OCI-LY1 (cell line): Measurements from ENCODE around the gene HOXD3.

Source experiments
- H2AFZ ChIP-seq: fragments of 200-600 bp; sonication (generic), shearing (Covaris generic); 2 replicates; pipeline ENCODE4 v1.6.0; 2014; ENCODE audit warnings: antibody characterized with exemption, mild to moderate bottlenecking, low read length
- H3F3A ChIP-seq: fragments of 200-600 bp; sonication (generic), shearing (Covaris generic); 2 replicates; pipeline ENCODE4 v1.6.0; 2014; ENCODE audit warnings: mild to moderate bottlenecking, antibody characterized with exemption, low read length, moderate library complexity; ENCODE audit not compliant: insufficient read depth
- H3K27ac ChIP-seq: fragments of 200-600 bp; sonication (generic); 2 replicates; pipeline ENCODE4 v1.5.1; 2014; ENCODE audit warnings: low read length, mixed run types, mild to moderate bottlenecking, low read depth; ENCODE audit not compliant: poor library complexity, severe bottlenecking
- H3K27me3 ChIP-seq: fragments of 200-600 bp; sonication (generic); 2 replicates; pipeline ENCODE4 v1.6.0; 2014; ENCODE audit warnings: antibody characterized with exemption, mild to moderate bottlenecking, low read length, moderate library complexity; ENCODE audit not compliant: insufficient read depth
- H3K36me3 ChIP-seq: fragments of 200-600 bp; sonication (generic); 2 replicates; pipeline ENCODE4 v1.6.1; 2014; ENCODE audit warnings: mild to moderate bottlenecking, antibody characterized with exemption, low read length, moderate library complexity, mixed read lengths; ENCODE audit not compliant: insufficient read depth
- H3K4me1 ChIP-seq: fragments of 200-600 bp; sonication (generic); 2 replicates; pipeline ENCODE4 v1.5.1; 2014; ENCODE audit warnings: mild to moderate bottlenecking, low read length, moderate library complexity; ENCODE audit not compliant: insufficient read depth, severe bottlenecking
- H3K4me2 ChIP-seq: fragments of 200-600 bp; sonication (generic), shearing (Covaris generic); 2 replicates; pipeline ENCODE4 v1.6.1; 2014; ENCODE audit warnings: low read length
- H3K4me3 ChIP-seq: fragments of 200-600 bp; sonication (generic); 2 replicates; pipeline ENCODE4 v1.5.1; 2014; ENCODE audit warnings: low read length, low read depth, mild to moderate bottlenecking, mixed read lengths; ENCODE audit not compliant: poor library complexity, severe bottlenecking
- H3K79me2 ChIP-seq: fragments of 200-600 bp; shearing (Covaris generic); 2 replicates; pipeline ENCODE4 v1.6.1; 2016; ENCODE audit warnings: mixed run types, low read length, mixed read lengths; ENCODE audit not compliant: insufficient read depth
- H3K9ac ChIP-seq: fragments of 200-600 bp; sonication (generic), shearing (Covaris generic); 2 replicates; pipeline ENCODE4 v1.6.1; 2014; ENCODE audit warnings: mild to moderate bottlenecking, low read length, mixed read lengths
- H3K9me2 ChIP-seq: fragments of 200-600 bp; sonication (generic), shearing (Covaris generic); 2 replicates; pipeline ENCODE4 v1.6.1; 2014; ENCODE audit warnings: low read depth, mild to moderate bottlenecking, low read length, mixed read lengths
- H3K9me3 ChIP-seq: fragments of 200-600 bp; shearing (Covaris generic); 2 replicates; pipeline ENCODE4 v1.6.1; 2014; ENCODE audit warnings: low read length, mixed read lengths
- H4K20me1 ChIP-seq: fragments of 200-600 bp; sonication (generic), shearing (Covaris generic); 2 replicates; pipeline ENCODE4 v1.6.0; 2016; ENCODE audit warnings: mild to moderate bottlenecking, low read length; ENCODE audit not compliant: insufficient read depth
- CTCF ChIP-seq: fragments of 200-600 bp; sonication (generic), shearing (Covaris generic); IDR thresholded peaks from 2 replicates; pipeline ENCODE4 v1.5.1; 2017; ENCODE audit warnings: mild to moderate bottlenecking, antibody characterized with exemption, low read length, moderate library complexity, mixed read lengths
- EZH2 ChIP-seq: fragments of 200-600 bp; sonication (generic), shearing (Covaris generic); IDR thresholded peaks from 2 replicates; pipeline ENCODE4 v1.8.0; 2017; ENCODE audit warnings: borderline replicate concordance, mixed run types, mild to moderate bottlenecking, antibody characterized with exemption, low read length, moderate library complexity, mixed read lengths

Gene HOXD3

GRCh38 chr2:176121190-176122051 is 35.7 kb upstream of the HOXD3 start:
- no peaks in the 10 kb centered on the region for H4K20me1 ChIP-seq
- H3K4me1 ChIP-seq: no peaks in the 10 kb centered on the region
- no peaks in the 10 kb centered on the region for H3F3A ChIP-seq
- no peaks in the 10 kb centered on the region for H3K9me2 ChIP-seq
- H3K27me3 ChIP-seq: no peaks in the 10 kb centered on the region; the same call in 1 of the 2 replicates
- H3K4me3 ChIP-seq: no peak overlapping the region
- H3K36me3 ChIP-seq: no peaks in the 10 kb centered on the region
- no peaks in the 10 kb centered on the region for H3K79me2 ChIP-seq
- no peak overlapping the region for H3K9ac ChIP-seq
- no peak overlapping the region for H3K27ac ChIP-seq
- no peaks in the 10 kb centered on the region for H3K9me3 ChIP-seq
- no peak overlapping the region for H3K4me2 ChIP-seq
- H2AFZ ChIP-seq: no peak overlapping the region
- no peak for TF ChIP-seq CTCF
- no peak for TF ChIP-seq EZH2

- H3K4me1 ChIP-seq: no peaks in the 10 kb centered on the region
- no peak for TF ChIP-seq CTCF
- TF ChIP-seq EZH2: no peak
- no peak overlapping the region for H3K4me2 ChIP-seq
- H3K9ac ChIP-seq: no peak overlapping the region
- H4K20me1 ChIP-seq: no peaks in the 10 kb centered on the region
- H3K9me2 ChIP-seq: no peaks in the 10 kb centered on the region
- H3K79me2 ChIP-seq: no peaks in the 10 kb centered on the region
- H3K4me3 ChIP-seq: no peak overlapping the region
- no peaks in the 10 kb centered on the region for H3K36me3 ChIP-seq
- H3K27ac ChIP-seq: no peak overlapping the region
- no peaks in the 10 kb centered on the region for H3F3A ChIP-seq
- H3K27me3 ChIP-seq: no peaks in the 10 kb centered on the region; the same call in 1 of the 2 replicates
- no peaks in the 10 kb centered on the region for H3K9me3 ChIP-seq
- no peak overlapping the region for H2AFZ ChIP-seq
These were observed 34.9 kb upstream of the HOXD3 start for GRCh38 chr2:176122052-176122682.

GRCh38 chr2:176122683-176123410 is 34.3 kb upstream of the HOXD3 start, which contains the start of gene HOXD9:
Gene HOXD9 (plus strand): TSS chr2:176122719. CDS start chr2:176122769, 50 bp downstream.
- Histone ChIP-seq H3F3A (no peaks in the 10 kb centered on the region), H3K79me2 (no peaks in the 10 kb centered on the region), H3K9me3 (no peaks in the 10 kb centered on the region), H3K27ac (no peak within 1 kb of the TSS), H3K27me3 (no peaks in the 10 kb centered on the region; the same call in none of the 2 replicates), H3K4me2 (no peak within 1 kb of the TSS), H4K20me1 (no peaks in the 10 kb centered on the region), H2AFZ (no peak within 1 kb of the TSS), H3K36me3 (no peaks in the 10 kb centered on the region), H3K4me3 (no peak within 1 kb of the TSS), H3K4me1 (no peaks in the 10 kb centered on the region), H3K9me2 (no peaks in the 10 kb centered on the region), H3K9ac (no peak within 1 kb of the TSS)
- TF ChIP-seq EZH2: no peak
- no peak for TF ChIP-seq CTCF
